GF-D8 (cell line): Measurements from ENCODE around the gene SNAPC1.

Experiments
- DNase-seq: peaks from one replicate; lab custom pipeline; 2025; lab: John Stamatoyannopoulos, UW

SNAPC1 gene

DNA sequence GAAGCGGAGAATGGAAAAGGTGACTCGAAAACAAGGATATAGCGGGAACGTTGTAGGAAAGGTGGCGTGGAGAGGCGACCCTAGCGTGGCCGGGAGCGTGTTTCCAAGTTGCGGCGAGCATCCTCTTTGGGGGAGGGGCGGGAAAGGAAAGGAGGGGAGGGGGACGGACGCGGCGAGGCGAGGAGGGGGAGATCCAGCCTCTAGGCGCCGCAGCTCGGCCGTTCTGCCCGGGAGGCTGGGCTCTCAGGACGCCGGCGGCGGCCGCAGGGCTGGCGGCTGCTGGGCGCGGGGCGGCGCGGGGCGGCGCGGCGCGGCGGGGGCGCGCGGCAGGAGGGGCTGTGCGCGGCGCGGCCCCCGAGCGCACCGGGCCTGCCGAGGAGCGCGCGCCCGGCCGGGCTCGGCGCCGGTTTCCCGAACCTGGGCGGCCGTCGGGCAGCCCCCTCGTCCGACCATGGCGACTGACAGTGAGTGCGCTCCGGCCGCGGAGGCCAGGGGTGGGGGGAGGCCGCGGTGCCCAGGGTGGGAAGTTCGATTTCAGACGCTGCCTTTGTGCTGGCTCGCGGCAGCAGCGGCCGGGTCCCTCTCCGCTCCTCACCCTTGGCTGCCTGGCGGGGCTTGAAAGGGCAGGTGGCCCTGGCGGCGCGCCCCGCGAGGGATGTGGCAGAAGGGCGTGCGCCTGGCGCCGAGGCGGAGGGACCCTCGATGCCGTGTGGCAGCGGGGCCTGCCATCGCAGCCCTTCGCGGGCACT lies 50.3 kb downstream of the SNAPC1 start, which contains the start of gene SYT16:
Gene SYT16, plus strand, starts transcription at position 357 of the 749 bp plus-strand sequence.
- no peak for DNase-seq

DNA sequence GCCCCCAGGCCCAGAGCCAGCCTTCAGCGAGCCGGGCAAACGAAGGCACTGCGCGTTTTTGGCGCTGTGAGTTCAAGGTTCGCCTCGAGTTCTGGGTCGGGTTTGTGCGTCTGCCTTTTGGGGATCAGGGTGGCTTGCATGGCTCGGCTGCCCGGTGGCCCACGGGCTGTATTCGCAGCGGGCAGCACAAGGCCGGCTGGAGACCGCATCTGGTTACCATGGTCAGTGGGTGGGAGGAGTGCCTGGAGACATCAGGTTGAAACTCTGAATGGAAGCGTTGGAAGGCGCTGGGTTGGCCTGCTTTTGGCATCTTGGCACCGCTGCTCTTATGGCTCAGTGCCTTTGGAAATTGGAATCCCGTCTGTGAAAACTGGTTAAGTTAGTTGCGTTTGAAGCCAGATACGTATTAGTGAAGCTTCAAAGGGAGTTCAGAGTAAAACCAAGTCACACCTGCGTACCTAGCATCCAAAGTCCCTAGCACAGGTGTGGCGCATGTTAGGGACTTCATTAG lies 50.9 kb downstream of the SNAPC1 start:
- no peak for DNase-seq

DNA sequence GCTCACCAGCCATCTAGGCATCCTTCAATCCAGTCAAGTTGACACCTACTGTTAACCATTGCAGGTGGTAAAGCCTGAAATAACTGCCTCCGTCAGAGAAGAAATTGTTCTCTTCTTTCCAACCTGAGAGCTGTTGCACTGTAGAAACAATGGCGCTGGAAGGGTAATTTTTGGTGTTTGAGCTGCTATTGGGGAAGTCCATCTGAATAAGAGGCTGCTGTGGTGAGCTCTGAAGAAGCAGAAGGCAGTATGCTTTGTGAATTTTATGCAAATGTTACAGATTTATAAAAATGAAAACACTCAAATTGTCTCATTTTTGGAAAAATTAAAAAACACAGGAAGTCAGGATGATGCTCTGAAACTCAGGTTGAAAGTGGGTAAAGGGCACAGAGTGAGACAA lies 60.2 kb downstream of the SNAPC1 start:
- DNase-seq, result no peak

DNA sequence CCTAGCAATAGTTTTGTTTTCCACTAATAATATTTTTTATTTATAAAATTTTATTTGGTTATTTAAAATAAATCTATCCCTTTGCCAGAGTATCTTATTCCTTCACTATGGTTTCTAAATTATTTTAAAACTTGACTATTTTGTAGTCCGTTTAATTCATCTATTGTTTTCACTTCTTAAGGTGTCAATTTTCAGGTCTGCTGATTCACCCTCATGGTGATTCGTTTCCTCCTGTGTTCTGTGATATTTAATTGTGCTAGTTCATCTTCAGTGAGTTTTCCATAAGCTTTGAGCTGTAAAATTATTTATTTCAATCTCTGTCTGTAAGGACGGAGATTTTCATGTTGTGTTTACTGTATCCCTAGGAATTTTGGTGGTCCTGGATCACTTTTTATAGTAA lies 70.6 kb downstream of the SNAPC1 start:
- DNase-seq, result no peak

DNA sequence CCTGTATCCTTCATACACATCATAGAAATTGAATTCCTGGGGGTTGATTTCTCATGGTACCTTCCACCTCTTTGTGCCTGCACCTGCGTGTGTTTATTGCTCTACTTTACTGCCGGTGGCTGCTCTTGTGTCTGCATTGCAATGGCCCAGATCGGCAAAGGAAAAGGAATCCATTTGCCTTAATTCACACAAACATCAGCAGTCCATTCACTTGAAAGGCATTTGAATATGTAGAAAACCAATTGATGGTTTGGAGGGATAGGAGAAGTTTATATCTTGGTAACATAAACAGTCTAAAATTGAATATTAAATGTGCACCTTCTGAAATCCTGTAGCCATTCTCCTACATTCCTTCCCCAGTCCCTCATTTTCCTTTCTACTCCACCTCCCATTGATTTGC lies 74.0 kb downstream of the SNAPC1 start:
- DNase-seq, result no peak

DNA sequence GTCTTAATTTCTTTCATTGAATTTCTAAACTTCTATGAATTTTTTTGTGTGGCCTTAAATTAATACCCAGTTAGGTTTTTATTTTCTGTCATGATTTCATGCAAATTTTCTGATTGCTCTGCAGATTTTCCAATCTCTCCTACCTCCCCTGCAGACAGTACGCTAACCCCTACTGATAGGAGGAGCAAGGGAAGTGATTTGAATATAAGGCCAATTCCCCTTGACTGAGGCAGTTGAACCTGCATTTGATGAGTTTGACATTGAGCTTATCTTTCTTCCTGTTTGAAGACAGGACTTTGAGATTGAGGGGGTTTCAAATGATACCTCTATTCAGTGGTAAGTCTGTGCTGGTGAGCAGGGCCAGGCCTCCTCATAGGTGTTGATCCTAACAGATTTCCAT lies 74.6 kb downstream of the SNAPC1 start:
- no peak for DNase-seq

DNA sequence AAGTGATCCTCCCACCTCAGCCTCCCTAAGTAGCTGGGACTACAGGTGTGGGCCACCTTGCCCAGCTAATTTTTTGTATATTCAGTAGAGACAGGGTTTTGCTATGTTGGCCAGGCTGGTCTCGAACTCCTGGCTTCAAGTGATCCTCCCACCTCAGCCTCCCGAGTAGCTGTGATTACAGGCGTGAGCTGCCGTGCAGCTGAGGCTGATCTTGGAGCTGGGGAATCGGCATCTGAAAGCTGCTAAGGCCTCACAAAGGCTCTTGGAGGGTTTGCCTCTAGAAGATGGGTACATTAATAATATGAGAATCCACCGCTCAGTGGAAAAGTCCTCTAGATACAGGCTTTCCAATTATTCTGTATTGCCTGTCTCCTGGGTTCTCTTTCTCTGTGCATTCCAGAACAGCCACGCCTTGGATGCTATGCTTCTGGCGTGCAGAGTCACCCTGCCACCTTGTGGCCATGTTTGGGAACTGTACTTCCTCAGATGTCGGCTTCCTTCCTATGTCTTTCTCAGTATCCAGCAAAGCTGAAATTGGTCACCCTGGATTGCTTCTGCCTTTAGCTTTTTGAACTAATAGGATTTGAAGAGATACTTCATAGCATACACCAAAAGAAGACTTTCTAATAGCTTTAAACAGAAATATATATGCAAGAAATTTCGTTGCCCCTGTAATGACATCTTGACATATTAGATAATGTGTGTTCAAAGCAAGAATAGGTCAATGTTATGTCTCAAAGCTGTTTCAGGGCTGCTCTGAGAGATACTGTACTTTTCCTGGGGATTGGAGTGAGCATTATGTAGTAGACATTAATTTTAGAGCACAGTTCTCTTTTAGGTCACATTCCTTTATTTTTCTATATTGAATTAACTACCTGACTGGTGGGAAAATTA lies 75.4 kb downstream of the SNAPC1 start:
- DNase-seq, result no peak

DNA sequence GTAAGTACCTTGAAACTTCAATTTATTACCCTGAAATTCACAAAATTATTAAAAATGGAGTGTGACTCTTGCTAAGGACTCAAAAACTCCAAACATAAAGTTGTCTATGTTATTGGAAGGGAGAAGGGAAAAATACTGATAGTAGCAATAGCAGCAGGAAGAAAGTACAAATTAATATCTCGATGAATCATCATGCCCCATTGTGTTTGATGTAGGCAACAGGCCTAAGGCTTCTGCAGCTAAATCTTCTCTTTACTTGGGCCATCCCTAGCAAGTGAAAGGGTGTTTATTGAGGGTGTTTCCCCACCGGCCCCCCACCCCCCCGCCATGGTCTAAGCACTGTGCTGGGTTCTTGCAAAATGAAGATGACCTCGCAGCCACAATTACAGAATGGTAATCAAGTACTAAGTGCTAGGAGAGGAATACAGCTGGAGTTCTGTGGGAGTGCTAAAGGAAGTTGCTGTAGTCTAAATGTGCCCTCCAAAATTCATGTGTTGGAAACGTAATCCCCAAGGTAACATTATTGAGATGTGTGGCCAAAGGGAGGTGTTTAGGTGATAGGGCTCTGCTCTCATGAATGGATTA lies 76.5 kb downstream of the SNAPC1 start:
- no peak for DNase-seq

DNA sequence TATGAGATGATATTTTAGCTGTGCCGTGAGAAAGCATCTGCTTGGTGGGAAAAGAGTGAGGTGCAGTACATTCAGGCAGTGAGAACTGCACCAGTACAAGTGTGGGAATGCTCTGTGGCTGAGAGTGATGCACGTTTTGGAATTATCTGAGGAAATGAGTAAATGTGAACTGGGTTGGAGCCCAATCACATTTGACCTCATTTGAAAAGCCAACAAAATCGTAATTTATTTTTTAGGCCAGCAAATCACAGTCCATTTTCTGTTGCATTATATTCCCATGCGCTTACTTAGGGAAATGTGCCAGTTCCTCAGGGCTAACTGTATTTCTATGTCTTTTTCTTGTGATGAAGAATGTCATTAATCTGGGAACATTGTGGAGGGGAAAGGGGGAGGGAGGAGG lies 77.3 kb downstream of the SNAPC1 start:
- no peak for DNase-seq

DNA sequence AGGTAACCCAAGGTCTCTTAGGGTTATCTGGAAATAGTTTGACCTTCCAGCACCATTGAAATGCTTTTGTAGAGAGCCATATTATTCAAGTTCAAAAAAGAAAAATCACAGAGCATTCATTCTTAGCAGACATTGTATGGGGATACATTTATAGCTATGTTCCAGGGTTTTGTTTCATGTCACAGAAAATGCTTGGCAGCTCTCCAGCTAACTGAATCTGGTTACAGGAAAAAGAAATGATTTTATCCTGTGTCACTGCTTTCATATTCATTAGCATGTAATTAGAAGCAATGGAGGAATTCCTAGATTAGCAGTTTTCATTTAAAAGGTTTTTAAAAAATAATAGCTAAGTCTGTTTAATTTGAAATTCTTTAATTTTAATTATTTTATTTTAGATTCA lies 78.9 kb downstream of the SNAPC1 start:
- no peak for DNase-seq
